ENCODE data around the gene TNKS1BP1.

TNKS1BP1 gene

DNA sequence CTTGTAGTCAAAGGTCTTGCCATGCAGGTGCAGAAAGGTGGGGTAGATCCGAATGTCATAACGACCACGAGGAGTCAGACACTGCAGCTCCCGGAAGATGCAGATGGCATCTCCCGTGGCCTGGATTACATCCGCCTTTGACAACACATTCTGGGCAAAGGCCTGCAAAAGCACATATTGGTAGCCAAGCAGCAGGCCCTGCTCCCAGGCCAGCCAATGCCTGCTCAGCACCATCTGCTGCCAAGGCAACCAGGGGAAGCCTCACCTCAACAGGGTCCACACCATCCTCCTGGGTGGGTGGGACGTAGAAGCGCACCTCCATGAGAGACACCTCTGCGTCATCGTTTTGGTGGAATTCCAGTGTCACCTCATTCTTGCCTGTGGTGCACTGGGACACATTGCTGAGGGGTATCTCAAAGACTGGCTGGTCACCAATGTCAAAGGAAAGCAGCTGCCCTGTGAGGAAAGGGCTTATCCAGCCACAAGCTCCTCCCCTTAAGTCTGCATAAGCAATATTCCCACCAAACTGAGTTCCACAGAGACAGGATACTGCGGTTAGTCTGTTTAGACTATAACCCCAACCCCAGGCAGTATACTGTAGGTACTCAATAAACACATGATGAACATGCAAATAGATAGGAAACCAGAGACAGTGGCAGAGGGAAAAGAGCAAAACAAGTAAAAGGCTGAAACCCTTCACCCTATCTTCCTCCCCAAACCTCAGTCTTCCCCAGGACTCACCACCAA is 8.1 kb upstream of the TNKS1BP1 start:
- DNase-seq (ENCODE audit: low read depth) = no peak

DNA sequence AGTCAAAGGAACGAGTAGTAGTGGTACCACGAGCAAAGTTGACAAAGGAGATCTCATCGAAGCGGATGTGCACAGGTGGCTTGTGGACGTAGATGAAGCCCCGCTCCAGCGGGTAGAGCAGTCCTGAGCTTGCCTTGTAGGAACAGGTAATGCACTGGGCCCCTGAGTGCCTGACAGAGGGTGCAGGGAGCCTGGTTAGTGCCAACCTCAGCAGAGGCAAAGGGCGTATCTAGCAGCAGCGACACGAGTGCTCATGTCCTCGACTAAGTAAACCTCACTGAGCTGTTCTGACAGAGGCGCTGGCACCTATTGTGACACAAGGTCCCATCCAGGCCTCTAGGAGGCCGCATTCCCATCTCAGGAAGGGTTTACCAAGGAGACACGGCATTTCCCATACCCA is 7.0 kb upstream of the TNKS1BP1 start:
- DNase-seq (ENCODE audit: low read depth) = no peak

DNA sequence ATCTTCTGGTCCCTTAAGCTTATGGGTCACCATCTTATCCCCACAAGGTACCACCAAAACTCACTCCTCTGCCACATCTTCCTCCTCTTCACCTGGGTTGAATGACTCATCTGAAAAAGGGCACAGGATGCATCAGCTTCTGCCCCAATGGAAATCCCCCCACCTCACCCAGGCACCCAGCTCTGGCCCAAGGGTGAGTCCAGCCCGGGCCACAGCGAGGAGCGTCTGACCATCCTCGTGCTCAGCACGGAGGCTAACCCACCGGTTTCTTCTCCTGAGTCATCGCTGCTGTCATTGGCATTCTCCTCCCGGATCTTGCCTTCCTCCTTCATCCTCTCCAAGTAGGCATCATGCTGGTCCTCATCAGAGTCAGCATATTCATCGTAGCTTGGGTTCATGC is 5.3 kb upstream of the TNKS1BP1 start:
- DNase-seq (ENCODE audit: low read depth) = no peak

- no peak for DNase-seq (ENCODE audit: low read depth)
These were observed 3.0 kb upstream of the TNKS1BP1 start for GRCh38 chr11:57327721-57328120.

DNA sequence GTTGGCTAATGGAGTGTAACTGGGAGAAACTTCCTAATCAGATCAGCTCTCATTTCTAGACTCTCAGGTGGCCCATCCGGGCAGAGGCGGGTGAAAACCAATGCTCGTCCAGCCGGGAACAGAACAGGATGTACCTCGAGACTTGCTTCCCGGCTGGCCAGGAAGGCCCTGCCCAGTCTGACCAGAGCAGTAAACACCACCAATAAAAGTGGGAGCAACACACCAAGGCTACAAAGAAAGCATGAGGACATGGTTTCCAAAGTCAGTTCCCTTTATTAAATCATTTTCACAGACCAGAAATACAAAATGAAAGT is 940 bp upstream of the TNKS1BP1 start:
- DNase-seq (ENCODE audit: low read depth) = no peak

DNA sequence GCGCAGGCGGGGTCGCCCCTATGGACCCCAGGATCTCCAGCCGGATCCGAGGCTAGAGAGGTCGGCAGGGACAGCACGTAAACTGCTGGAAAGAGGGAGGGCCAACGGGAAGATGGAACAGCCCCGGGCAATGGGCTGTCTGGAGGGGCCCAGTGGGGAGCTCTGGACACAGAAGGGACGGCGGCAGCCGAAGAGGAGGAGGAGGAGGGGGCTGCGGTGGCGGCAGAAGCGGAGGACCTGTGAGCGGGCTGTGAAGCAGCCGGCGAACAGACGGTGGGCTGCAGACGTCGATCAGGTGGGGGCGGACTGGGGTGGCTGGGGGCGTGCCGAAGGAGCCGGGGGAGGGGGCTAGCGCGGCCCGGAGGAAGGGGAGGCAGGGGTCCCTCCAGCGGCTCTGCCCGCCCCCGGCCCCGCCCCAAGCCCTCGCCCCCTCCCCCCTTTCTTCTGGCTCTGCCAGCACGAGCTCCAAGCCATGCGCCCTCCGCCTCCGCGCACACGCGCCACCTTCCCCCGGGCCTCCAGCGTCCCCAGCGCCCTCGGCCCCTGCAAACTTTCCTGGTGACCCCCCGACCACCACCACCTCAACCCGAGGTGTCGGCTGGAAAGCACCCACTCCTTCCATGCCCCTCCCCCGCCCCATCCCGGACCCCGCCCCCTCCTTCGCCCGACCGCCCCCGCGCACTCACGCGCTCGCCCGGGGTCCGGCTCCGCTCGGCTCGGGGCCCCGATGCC is 432 bp downstream of the TNKS1BP1 start:
- DNase-seq (ENCODE audit: low read depth) = no peak

DNA sequence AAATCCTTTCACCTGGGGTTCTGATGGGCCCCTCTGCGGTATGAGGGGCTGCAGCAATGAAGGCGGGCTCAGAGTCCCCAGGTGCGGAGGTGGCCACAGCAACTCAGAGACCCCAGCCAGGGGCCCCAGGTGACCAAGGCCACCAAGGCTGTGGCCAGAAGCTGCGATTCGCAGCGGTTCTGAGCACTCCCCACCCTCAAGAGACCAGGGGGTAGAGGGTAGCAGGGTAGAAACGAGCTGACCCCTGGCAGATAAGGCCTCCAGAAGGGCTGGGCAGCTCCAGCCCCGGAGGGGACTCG is 948 bp downstream of the TNKS1BP1 start:
- no peak for DNase-seq (ENCODE audit: low read depth)

DNA sequence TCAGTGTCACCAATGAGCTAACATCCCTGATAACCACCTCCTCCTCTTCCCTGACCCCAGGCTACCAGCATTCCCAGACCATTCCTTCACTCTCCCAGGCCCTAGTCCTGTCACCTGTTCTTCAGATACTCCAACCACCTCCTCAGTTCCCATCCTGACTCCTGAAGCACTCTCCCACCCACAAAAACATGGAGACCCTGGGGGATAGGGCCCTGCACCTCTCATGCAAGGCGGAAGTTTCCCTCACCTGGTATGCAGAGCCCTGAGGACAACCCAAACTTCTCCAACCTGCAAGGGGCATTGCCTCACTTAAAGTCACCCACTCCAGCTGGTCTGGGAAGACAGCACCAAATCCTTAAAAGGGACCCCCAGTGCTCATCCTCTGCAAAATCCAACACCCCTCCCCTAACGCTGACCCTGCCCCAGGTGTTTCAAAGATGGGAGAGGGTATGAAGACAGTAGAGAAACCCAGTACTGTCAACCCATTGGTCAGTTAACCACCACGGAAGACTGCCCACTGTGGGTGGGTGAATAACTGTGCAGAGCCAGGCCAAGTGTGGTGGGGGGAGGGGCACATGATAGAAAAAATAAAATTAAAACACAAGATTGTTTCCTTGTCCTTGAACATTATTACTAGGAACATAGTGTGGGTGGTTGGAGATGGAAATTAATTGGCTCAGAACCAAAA is 1.4 kb downstream of the TNKS1BP1 start:
- DNase-seq (ENCODE audit: low read depth) = no peak

GRCh38 chr11:57322256-57323166 is 2.2 kb downstream of the TNKS1BP1 start:
- DNase-seq (ENCODE audit: low read depth) = no peak

DNA sequence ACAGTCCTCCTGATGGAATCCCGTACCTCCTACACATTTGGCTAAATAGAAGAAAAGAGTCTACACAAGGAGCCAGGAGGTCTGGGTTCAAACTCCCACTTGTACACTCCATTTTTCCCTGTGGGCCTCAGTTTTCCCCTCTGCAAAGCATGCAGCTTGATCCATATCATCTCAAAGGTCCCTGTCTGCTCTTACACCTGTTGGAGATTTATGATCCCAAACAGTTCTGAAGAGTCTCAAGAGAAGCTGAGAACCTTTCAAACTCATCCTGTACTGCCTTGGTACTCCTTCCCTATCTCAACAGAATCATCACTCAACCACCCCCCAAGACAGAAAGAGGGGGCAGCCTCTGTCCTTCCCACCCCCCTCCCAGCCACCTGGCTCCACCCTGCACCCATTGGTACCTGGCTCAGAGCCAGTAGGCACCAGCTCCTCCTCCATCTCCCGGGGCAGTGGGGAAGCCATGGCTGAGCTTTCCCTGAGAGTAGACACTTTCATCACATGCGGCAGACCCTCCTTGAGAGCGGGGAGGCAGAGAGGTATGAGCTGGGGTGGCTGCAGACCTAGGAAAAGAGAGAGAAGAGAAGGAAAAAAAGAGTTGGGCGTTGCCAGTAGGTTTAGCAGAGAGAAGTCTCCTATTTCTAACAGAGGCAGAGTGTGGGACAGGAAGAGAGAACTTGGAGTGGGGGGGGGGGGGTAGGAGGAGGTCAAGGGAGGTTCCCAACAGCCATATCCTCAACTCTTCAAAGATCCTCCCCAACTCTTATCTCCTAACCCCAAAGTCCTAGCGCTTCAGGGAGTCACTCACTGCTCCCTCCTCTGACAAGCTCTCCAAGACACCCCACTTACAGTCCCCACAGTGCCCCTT is 3.1 kb downstream of the TNKS1BP1 start:
- no peak for DNase-seq (ENCODE audit: low read depth)

DNA sequence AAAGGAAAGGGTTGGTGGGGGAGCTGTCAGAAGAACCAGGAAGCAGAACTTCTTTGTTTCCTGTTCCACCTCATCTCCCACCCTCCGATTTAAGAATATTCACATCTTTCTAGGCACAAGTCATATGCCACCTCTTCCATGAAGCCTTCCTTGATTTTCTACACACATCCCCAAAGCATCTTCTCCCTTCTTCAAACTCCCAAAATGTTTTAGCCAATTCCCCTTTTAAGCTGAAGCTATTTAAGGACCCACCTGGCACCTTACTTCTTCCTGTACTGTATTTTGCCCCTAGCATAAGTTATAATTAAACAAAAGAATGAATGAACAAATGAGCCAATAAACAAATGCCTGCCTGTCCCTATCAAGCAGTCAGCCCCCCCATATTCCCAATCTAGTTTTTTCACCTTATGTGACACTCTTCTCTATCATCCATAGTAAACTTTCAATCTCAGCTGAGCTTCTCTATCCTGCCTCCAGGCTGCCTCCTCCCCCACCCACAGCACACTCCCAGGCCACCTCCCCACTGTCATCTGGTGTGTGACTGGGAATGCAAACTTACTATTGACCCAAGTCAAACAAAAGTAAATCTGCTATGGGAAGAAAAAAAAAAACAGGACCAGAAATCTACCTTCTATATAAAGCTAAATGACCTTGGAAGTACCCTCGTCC is 3.9 kb downstream of the TNKS1BP1 start:
- no peak for DNase-seq (ENCODE audit: low read depth)

GRCh38 chr11:57320067-57320718 is 4.6 kb downstream of the TNKS1BP1 start:
- DNase-seq (ENCODE audit: low read depth) = no peak

DNA sequence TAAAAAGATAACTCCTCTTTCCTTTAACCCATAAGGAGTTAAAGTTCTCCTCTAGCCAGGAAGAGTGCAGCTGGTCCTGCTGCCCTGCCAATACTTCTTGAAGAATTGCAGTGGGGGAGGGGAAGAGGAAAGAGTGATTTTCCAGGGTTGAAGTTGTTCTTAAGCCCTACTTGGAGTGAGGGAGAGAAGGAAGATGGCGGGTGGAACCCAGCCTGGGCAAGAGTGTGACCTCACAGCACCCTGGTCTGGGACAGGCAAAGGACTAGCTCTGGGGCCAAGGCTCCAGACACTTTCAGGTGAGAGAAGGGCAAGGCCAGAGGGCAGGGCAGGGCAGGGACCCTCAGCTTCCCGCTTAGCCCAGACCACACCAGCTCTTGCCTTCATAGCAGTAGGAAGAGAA is 6.6 kb downstream of the TNKS1BP1 start:
- DNase-seq (ENCODE audit: low read depth) = no peak

DNA sequence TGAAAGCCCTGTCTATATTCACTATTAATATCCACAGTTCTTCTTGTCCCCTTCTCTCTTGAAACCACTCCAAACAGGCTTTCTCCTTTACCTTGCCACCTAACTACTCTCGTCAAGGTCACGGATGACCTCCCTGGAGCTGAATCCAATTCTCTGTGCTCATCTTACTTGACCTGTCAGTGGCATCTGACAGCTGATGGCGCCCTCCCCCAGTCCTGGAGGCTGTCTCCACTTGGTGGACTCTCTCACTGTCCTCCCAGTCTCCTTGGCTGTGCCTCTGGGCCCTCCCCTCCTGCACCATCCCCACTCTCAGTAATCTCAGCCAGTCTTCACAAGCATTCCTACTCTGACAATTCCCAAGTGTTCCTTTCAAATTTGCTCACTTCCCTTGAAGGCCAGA is 8.7 kb downstream of the TNKS1BP1 start:
- DNase-seq (ENCODE audit: low read depth) = no peak

GRCh38 chr11:57315491-57315890 is 9.3 kb downstream of the TNKS1BP1 start:
- DNase-seq (ENCODE audit: low read depth) = no peak

DNA sequence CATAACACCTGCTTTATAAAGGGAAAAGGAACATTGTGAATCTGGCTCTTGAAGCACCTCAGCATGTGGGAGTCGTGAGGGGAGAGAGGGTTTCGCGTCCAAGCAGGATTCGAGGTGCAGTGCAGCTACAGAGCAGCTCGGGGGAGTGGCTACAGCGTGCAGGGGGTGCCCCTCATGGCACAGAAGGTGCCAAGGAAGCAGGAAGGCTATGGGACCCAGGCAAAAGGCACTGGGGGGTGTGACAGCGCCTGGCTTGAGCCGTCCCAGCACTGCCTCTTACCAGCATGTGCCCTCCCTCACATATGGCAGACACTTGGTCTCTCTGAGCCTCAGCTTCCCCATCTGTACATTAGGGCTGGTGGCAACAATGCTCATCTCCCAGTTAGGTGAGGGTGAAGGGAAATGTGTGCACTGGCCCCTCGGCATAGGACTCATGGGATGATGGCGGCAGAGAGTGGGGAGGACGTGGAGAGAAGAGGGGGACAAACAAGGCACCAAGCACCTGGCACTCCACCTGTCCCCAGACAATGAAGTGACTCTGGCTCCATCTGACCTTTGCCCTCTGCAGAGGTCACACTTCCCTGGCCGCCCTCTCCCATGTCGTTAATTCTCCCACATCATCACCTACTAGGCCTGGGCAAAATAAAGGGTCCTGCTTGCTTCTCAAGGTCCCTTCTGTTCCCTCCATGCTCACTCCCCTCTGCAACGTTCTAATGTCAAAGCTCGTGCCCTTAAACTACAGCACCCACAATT is 10.4 kb downstream of the TNKS1BP1 start:
- DNase-seq (ENCODE audit: low read depth) = no peak

GRCh38 chr11:57313788-57314135 is 11.0 kb downstream of the TNKS1BP1 start:
- no peak for DNase-seq (ENCODE audit: low read depth)

GRCh38 chr11:57313071-57313787 is 11.5 kb downstream of the TNKS1BP1 start:
- DNase-seq (ENCODE audit: low read depth) = no peak

GRCh38 chr11:57312511-57313021 is 12.2 kb downstream of the TNKS1BP1 start:
- no peak for DNase-seq (ENCODE audit: low read depth)

Data from stimulated activated CD8-positive, alpha-beta memory T cell treated with anti-CD3 and anti-CD28 coated beads, Interleukin-4, amount 100 ng/mL, for 24 hours (primary cell).